Ishikawa (cell line): ENCODE data around the gene ATP1B3.

ENCODE experiments used
- CEBPB ChIP-seq: IDR thresholded peaks from 2 replicates; pipeline ENCODE4 v1.6.1; 2012
- EGR1 ChIP-seq: IDR thresholded peaks from 2 replicates; pipeline ENCODE4 v1.6.1; 2012
- EP300 ChIP-seq: IDR thresholded peaks from 2 replicates; pipeline ENCODE4 v1.6.1; 2012; ENCODE audit warnings: borderline replicate concordance
- FOXM1 ChIP-seq: IDR thresholded peaks from 2 replicates; pipeline ENCODE4 v1.6.1; 2012; ENCODE audit warnings: low read depth, borderline replicate concordance
- NFIC ChIP-seq: IDR thresholded peaks from 2 replicates; pipeline ENCODE4 v1.6.1; 2012
- RAD21 ChIP-seq: IDR thresholded peaks from 2 replicates; pipeline ENCODE4 v1.6.1; 2012; ENCODE audit warnings: low read depth
- REST ChIP-seq: IDR thresholded peaks from 2 replicates; pipeline ENCODE4 v1.6.1; 2012; ENCODE audit warnings: low read depth, mild to moderate bottlenecking
- TAF1 ChIP-seq: IDR thresholded peaks from 2 replicates; pipeline ENCODE4 v1.6.1; 2012; ENCODE audit warnings: low read depth, mild to moderate bottlenecking
- TCF12 ChIP-seq: IDR thresholded peaks from 2 replicates; pipeline ENCODE4 v1.6.1; 2012; ENCODE audit warnings: low read depth
- TEAD4 ChIP-seq: IDR thresholded peaks from 2 replicates; pipeline ENCODE4 v1.6.1; 2012
- YY1 ChIP-seq: IDR thresholded peaks from 2 replicates; pipeline ENCODE4 v1.6.1; 2012; ENCODE audit warnings: low read depth
- ZBTB7A ChIP-seq: IDR thresholded peaks from 2 replicates; pipeline ENCODE4 v1.6.1; 2012; ENCODE audit warnings: low read depth
- TF ChIP-seq, protein P1 (sequence below): IDR thresholded peaks from 2 replicates; pipeline ENCODE4 v1.6.1; 2012

DNA sequence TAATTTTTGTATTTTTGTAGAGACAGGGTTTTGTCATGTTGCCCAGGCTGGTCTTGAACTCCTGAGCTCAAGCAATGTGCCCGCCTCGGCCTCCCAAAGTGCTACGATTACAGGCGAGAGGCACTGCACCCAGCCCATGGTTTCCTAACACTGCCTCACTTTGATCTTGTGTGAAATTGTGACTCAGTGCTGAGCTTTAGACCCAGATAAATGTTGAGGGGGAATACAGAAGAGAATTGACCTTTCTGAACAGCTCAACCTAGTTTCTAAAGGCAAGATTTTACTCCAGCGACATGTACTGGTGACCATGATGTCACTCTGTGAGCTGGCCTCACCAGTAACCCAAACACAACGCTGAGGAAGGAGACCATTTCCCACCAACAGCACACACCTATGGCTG is 73.5 kb downstream of the ATP1B3 start:
- TF ChIP-seq EP300 (no peak), YY1 (no peak), CEBPB (no peak), REST (no peak), TEAD4 (no peak), RAD21 (no peak), FOXM1 (no peak), ZBTB7A (no peak), TCF12 (no peak), EGR1 (no peak), NFIC (no peak), TAF1 (no peak)
- TF ChIP-seq, protein P1, sequence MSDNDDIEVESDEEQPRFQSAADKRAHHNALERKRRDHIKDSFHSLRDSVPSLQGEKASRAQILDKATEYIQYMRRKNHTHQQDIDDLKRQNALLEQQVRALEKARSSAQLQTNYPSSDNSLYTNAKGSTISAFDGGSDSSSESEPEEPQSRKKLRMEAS = no peak
